Activated naive CD4-positive, alpha-beta T cell treated with anti-CD3 and anti-CD28 coated beads, Interleukin-2, amount 10 ng/mL, durations not matched to agents 7 days and 5 days (primary cell): ENCODE measurements around the gene CFAP119.

Source experiments
- CTCF ChIA-PET: fragments of 350-600 bp; sonication (Branson Sonifier 250); formaldehyde crosslinking; loops from one replicate; lab custom pipeline; 2021; ENCODE audit warnings: antibody characterized with exemption; lab: Charles Lee
- DNase-seq: peaks from one replicate; pipeline ENCODE4 v3.0.0-alpha.2; 2020
- H3K27ac Mint-ChIP-seq: one replicate; pipeline ENCODE4 v1.8.0; 2021; ENCODE audit warnings: mild to moderate bottlenecking, moderate library complexity, mixed read lengths
- H3K27me3 Mint-ChIP-seq: one replicate; pipeline ENCODE4 v1.8.0; 2021; ENCODE audit warnings: mild to moderate bottlenecking, mixed read lengths
- H3K36me3 Mint-ChIP-seq: one replicate; pipeline ENCODE4 v1.8.0; 2021; ENCODE audit warnings: mixed read lengths
- H3K4me1 Mint-ChIP-seq: one replicate; pipeline ENCODE4 v1.8.0; 2021; ENCODE audit warnings: mixed read lengths
- H3K4me3 Mint-ChIP-seq: one replicate; pipeline ENCODE4 v1.8.0; 2021; ENCODE audit warnings: mild to moderate bottlenecking, moderate library complexity, mixed read lengths
- H3K9me3 Mint-ChIP-seq: one replicate; pipeline ENCODE4 v1.8.0; 2021; ENCODE audit warnings: mixed read lengths

The CFAP119 gene

GRCh38 chr16:30746638-30747175 lies 15.2 kb downstream of the CFAP119 start:
- peaks cover 28% of the 10 kb centered on the region for H3K36me3 Mint-ChIP-seq
- H3K27ac Mint-ChIP-seq: peak overlapping the region; percentile 90
- no peak for DNase-seq
- CTCF ChIA-PET: interaction anchor here (1.0 to 1.2 kb wide), 3 partner anchors 12 to 29 kb away, joined by 3 to 5 read pairs (median 4); no protein-coding TSS in a partner anchor
- H3K4me1 Mint-ChIP-seq: peaks cover 28% of the 10 kb centered on the region
- H3K27me3 Mint-ChIP-seq: no peaks in the 10 kb centered on the region
- no peak overlapping the region for H3K4me3 Mint-ChIP-seq
- H3K9me3 Mint-ChIP-seq: no peaks in the 10 kb centered on the region

DNA sequence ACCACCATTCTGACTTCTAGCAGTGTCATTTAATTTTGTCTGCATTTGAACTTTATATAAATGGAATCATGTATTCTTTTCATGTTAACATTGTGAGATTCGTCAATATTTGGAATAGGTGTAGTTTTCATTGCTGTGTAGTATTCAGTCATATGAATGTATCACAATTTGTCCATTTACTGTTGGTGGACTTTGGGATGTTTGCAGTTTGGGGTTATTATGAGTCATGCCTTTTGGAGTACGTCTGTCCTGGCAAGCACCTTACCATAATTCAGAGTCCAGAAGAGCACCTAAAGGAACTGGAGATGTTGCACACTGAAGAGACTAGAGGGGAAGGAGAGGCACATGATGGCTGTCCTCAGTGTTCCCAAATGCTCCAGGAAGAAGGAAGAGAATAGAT lies 16.8 kb downstream of the CFAP119 start:
- Mint-ChIP-seq H3K9me3 (no peaks in the 10 kb centered on the region), H3K36me3 (peaks cover 33% of the 10 kb centered on the region), H3K27me3 (no peaks in the 10 kb centered on the region), H3K4me3 (no peak overlapping the region), H3K4me1 (peaks cover 26% of the 10 kb centered on the region), H3K27ac (no peak overlapping the region)
- DNase-seq: no peak
- CTCF ChIA-PET: interaction anchor here (1.0 kb wide), 1 partner anchor 99 kb away, joined by 3 read pairs; no protein-coding TSS in a partner anchor

GRCh38 chr16:30744183-30744582 lies 17.7 kb downstream of the CFAP119 start:
- H3K36me3 Mint-ChIP-seq: peaks cover 34% of the 10 kb centered on the region
- no peak overlapping the region for H3K27ac Mint-ChIP-seq
- H3K4me3 Mint-ChIP-seq: no peak overlapping the region
- no peaks in the 10 kb centered on the region for H3K27me3 Mint-ChIP-seq
- no peaks in the 10 kb centered on the region for H3K9me3 Mint-ChIP-seq
- peaks cover 18% of the 10 kb centered on the region for H3K4me1 Mint-ChIP-seq
- CTCF ChIA-PET: interaction anchor here (0.9 kb wide), 1 partner anchor 21 kb away, joined by 3 read pairs; no protein-coding TSS in a partner anchor
- DNase-seq: no peak

- Mint-ChIP-seq H3K4me1 (peaks cover 15% of the 10 kb centered on the region), H3K4me3 (no peak overlapping the region), H3K9me3 (no peaks in the 10 kb centered on the region), H3K36me3 (peaks cover 38% of the 10 kb centered on the region), H3K27ac (no peak overlapping the region), H3K27me3 (no peaks in the 10 kb centered on the region)
- no peak for DNase-seq
- CTCF ChIA-PET: interaction anchor here (0.9 kb wide), 1 partner anchor 21 kb away, joined by 3 read pairs; no protein-coding TSS in a partner anchor
Measured at GRCh38 chr16:30743716-30744115, 18.1 kb downstream of the CFAP119 start.

- H3K4me1 Mint-ChIP-seq: no peaks in the 10 kb centered on the region
- H3K9me3 Mint-ChIP-seq: no peaks in the 10 kb centered on the region
- no peak for DNase-seq
- peak overlapping the region; percentile 35 for H3K27ac Mint-ChIP-seq
- H3K27me3 Mint-ChIP-seq: no peaks in the 10 kb centered on the region
- H3K4me3 Mint-ChIP-seq: no peak overlapping the region
- CTCF ChIA-PET: no interaction called here
- H3K36me3 Mint-ChIP-seq: peaks cover 54% of the 10 kb centered on the region
Measured at GRCh38 chr16:30741461-30741914, 20.4 kb downstream of the CFAP119 start.

GRCh38 chr16:30740364-30741251 lies 21.3 kb downstream of the CFAP119 start:
- Mint-ChIP-seq H3K27me3 (no peaks in the 10 kb centered on the region), H3K27ac (peak overlapping the region; percentile 64), H3K4me3 (no peak overlapping the region), H3K36me3 (peaks cover 61% of the 10 kb centered on the region), H3K4me1 (no peaks in the 10 kb centered on the region), H3K9me3 (no peaks in the 10 kb centered on the region)
- DNase-seq: no peak
- CTCF ChIA-PET: no interaction called here

DNA sequence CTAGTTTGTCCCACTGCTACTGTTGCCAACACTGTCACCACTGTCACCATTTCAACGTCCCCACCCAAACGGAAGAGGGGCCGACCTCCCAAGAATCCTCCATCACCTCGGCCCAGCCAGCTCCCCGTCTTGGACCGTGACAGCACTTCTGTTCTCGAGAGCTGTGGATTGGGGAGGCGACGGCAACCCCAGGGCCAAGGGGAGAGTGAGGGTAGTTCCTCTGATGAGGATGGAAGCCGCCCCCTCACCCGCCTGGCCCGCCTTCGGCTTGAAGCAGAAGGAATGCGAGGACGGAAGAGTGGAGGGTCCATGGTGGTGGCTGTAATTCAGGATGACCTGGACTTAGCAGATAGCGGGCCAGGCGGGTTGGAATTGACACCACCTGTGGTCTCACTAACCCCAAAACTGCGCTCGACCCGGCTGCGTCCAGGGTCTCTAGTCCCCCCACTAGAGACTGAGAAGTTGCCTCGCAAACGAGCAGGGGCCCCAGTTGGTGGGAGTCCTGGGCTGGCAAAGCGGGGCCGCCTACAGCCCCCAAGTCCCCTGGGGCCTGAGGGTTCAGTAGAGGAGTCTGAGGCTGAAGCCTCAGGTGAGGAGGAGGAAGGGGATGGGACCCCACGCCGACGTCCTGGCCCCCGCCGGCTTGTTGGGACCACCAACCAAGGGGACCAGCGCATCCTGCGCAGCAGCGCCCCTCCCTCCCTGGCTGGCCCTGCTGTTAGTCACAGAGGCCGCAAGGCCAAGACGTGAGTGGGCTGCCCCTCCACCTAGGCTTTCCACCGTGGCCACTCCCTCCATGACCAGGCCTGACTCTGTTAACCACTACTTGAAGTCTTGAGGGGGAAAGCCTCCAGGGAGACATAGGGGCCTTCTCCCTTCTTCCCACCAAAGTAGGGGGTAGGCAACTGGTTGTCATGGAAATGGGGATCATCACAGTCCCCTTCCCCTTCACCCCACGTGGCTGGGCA lies 22.6 kb downstream of the CFAP119 start:
- Mint-ChIP-seq H3K36me3 (peaks cover 61% of the 10 kb centered on the region), H3K4me1 (no peaks in the 10 kb centered on the region), H3K27ac (no peak overlapping the region), H3K4me3 (no peak overlapping the region), H3K27me3 (no peaks in the 10 kb centered on the region), H3K9me3 (no peaks in the 10 kb centered on the region)
- CTCF ChIA-PET: no interaction called here
- no peak for DNase-seq

DNA sequence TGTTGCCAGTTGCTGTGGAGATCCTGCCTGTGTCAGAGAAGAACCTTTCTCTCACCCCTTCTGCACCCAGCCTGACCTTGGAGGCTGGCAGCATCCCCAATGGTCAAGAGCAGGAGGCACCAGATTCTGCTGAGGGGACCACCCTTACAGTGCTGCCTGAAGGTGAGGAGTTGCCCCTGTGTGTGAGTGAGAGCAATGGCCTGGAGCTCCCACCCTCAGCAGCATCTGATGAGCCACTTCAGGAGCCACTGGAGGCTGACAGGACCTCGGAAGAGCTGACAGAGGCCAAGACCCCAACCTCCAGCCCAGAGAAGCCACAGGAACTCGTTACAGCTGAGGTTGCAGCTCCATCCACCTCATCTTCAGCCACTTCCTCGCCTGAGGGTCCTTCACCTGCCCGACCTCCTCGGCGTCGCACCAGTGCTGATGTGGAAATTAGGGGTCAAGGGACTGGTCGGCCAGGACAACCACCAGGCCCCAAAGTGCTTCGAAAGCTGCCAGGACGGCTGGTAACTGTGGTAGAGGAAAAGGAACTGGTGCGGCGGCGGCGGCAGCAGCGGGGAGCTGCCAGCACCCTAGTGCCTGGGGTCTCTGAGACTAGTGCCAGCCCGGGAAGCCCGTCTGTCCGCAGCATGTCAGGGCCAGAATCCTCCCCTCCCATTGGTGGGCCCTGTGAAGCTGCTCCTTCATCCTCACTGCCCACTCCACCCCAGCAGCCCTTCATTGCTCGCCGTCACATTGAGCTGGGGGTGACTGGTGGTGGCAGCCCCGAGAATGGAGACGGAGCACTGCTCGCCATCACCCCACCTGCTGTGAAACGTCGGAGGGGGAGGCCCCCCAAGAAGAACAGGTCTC lies 23.8 kb downstream of the CFAP119 start:
- Mint-ChIP-seq H3K27me3 (no peaks in the 10 kb centered on the region), H3K36me3 (peaks cover 63% of the 10 kb centered on the region), H3K4me1 (no peaks in the 10 kb centered on the region), H3K9me3 (no peaks in the 10 kb centered on the region), H3K4me3 (no peak overlapping the region), H3K27ac (peak overlapping the region; percentile 69)
- CTCF ChIA-PET: no interaction called here
- DNase-seq: no peak

DNA sequence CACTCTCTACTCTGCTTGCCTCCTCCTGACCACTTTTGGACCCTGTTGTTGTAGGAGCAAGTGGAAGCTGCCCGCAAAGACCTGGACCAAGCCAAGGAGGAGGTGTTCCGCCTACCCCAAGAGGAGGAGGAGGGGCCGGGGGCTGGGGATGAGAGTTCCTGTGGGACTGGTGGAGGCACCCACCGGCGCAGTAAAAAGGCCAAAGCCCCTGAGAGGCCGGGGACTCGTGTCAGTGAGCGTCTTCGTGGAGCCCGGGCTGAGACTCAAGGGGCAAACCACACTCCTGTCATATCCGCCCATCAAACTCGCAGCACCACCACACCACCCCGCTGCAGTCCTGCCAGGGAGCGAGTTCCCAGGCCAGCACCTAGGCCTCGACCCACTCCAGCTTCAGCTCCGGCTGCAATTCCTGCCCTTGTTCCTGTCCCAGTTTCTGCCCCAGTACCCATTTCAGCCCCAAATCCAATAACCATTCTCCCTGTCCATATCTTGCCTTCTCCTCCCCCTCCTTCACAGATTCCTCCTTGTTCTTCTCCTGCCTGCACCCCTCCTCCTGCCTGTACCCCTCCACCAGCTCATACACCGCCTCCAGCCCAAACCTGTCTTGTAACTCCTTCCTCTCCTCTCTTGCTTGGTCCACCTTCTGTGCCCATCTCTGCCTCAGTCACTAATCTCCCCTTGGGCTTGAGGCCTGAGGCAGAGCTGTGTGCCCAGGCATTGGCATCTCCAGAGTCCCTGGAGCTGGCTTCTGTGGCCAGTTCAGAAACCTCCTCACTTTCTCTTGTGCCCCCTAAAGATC lies 24.7 kb downstream of the CFAP119 start:
- Mint-ChIP-seq H3K27ac (peak overlapping the region; percentile 69), H3K4me1 (no peaks in the 10 kb centered on the region), H3K9me3 (no peaks in the 10 kb centered on the region), H3K36me3 (peaks cover 65% of the 10 kb centered on the region), H3K27me3 (no peaks in the 10 kb centered on the region), H3K4me3 (no peak overlapping the region)
- CTCF ChIA-PET: no interaction called here
- no peak for DNase-seq

- DNase-seq: no peak
- CTCF ChIA-PET: interaction anchor here (0.6 to 0.7 kb wide), 2 partner anchors 212 to 333 kb away, joined by 3 to 4 read pairs; no protein-coding TSS in a partner anchor
- no peaks in the 10 kb centered on the region for H3K27me3 Mint-ChIP-seq
- H3K36me3 Mint-ChIP-seq: peaks cover 49% of the 10 kb centered on the region
- no peak overlapping the region for H3K27ac Mint-ChIP-seq
- H3K9me3 Mint-ChIP-seq: no peaks in the 10 kb centered on the region
- H3K4me1 Mint-ChIP-seq: no peaks in the 10 kb centered on the region
- no peak overlapping the region for H3K4me3 Mint-ChIP-seq
Measured at GRCh38 chr16:30731411-30731810, 30.5 kb downstream of the CFAP119 start.

GRCh38 chr16:30728899-30729672 lies 32.8 kb downstream of the CFAP119 start:
- DNase-seq: no peak
- Mint-ChIP-seq H3K27ac (no peak overlapping the region), H3K9me3 (no peaks in the 10 kb centered on the region), H3K4me3 (no peak overlapping the region), H3K27me3 (no peaks in the 10 kb centered on the region), H3K36me3 (peaks cover 52% of the 10 kb centered on the region), H3K4me1 (no peaks in the 10 kb centered on the region)
- CTCF ChIA-PET: no interaction called here

- DNase-seq: no peak
- Mint-ChIP-seq H3K9me3 (no peaks in the 10 kb centered on the region), H3K4me3 (no peak overlapping the region), H3K27ac (no peak overlapping the region), H3K27me3 (no peaks in the 10 kb centered on the region), H3K36me3 (peaks cover 55% of the 10 kb centered on the region), H3K4me1 (no peaks in the 10 kb centered on the region)
- CTCF ChIA-PET: no interaction called here
Measured at GRCh38 chr16:30728321-30728720, 33.5 kb downstream of the CFAP119 start.
